GM18858 (cell line): ENCODE measurements around the gene ZNF768.
A peak's percentile ranks its signal among the peaks of the same experiment; 100 is the strongest.

Experiments
- ATAC-seq: cut with Tn5 transposase; IDR thresholded peaks from one replicate; pipeline ENCODE4 v1.9.1; 2021; ENCODE audit not compliant: unreplicated experiment

Gene ZNF768

GRCh38 chr16:30526137-30526822 is at the start of gene ZNF768:
ZNF768 (minus strand) TSS chr16:30526566; CDS start chr16:30526413, 153 bp downstream.
- no peak for ATAC-seq

- ATAC-seq: no peak
Observed at GRCh38 chr16:30574678-30575077, 48.3 kb upstream of the ZNF768 start.

GRCh38 chr16:30571445-30572322 is 45.3 kb upstream of the ZNF768 start, which contains the start of gene ZNF688:
ZNF688 (minus strand) TSS chr16:30571714; CDS start chr16:30571629, 85 bp downstream.
- peak; percentile 52 for ATAC-seq

- ATAC-seq: no peak
Observed at GRCh38 chr16:30570636-30571444, 44.5 kb upstream of the ZNF768 start.

- no peak for ATAC-seq
Observed at GRCh38 chr16:30569746-30570635, 43.6 kb upstream of the ZNF768 start.

GRCh38 chr16:30569281-30569680 is 42.9 kb upstream of the ZNF768 start:
- ATAC-seq: no peak

- no peak for ATAC-seq
Observed at GRCh38 chr16:30567991-30568638, 41.7 kb upstream of the ZNF768 start.

- ATAC-seq: no peak
Observed at GRCh38 chr16:30567160-30567990, 41.0 kb upstream of the ZNF768 start.

- no peak for ATAC-seq
Observed at GRCh38 chr16:30566531-30566930, 40.2 kb upstream of the ZNF768 start.

GRCh38 chr16:30565984-30566383 is 39.6 kb upstream of the ZNF768 start:
- ATAC-seq: no peak

- ATAC-seq: no peak
Observed at GRCh38 chr16:30565526-30565925, 39.2 kb upstream of the ZNF768 start.

- ATAC-seq: no peak
Observed at GRCh38 chr16:30562021-30562420, 35.7 kb upstream of the ZNF768 start.

- ATAC-seq: no peak
Observed at GRCh38 chr16:30561089-30561816, 34.9 kb upstream of the ZNF768 start.

- no peak for ATAC-seq
Observed at GRCh38 chr16:30559690-30560089, 33.3 kb upstream of the ZNF768 start.

GRCh38 chr16:30558789-30559377 is 32.5 kb upstream of the ZNF768 start:
- ATAC-seq: no peak

GRCh38 chr16:30557957-30558788 is 31.8 kb upstream of the ZNF768 start, which contains the start of gene ZNF764:
ZNF764 (minus strand) TSS chr16:30558374; CDS start chr16:30558182, 192 bp downstream.
- peak; percentile 63 for ATAC-seq

- no peak for ATAC-seq
Observed at GRCh38 chr16:30557707-30557956, 31.3 kb upstream of the ZNF768 start.
